GM23338 (cell line): ENCODE data around the gene S100B. TPM values are rescaled to one million over a fixed set of nuclear protein-coding genes. Genes with fewer than 3 reads are reported as not detected.

Experiments
- ATAC-seq: fragments of 200-7000 bp; cut with Tn5 transposase; 3 replicates; pipeline ENCODE4 v1.9.1; 2020
- DNase-seq: peaks from one replicate; pipeline ENCODE4 v3.0.0-alpha.2; 2015; ENCODE audit warnings: low spot score
- H2AFZ ChIP-seq: fragments of 200-600 bp; sonication (generic); 2 replicates; pipeline ENCODE4 v1.8.0; 2016; ENCODE audit warnings: antibody characterized with exemption, mild to moderate bottlenecking, moderate library complexity
- H3F3A ChIP-seq: fragments of 200-600 bp; sonication (generic); replicated peaks from 2 replicates; pipeline ENCODE4 v1.8.0; 2017; ENCODE audit warnings: antibody characterized with exemption, mixed run types, low read depth
- H3K27ac ChIP-seq: fragments of 200-600 bp; sonication (generic); 2 replicates; pipeline ENCODE4 v1.6.1; 2016; ENCODE audit warnings: low read depth
- H3K27me3 ChIP-seq: fragments of 200-600 bp; sonication (generic); 2 replicates; pipeline ENCODE4 v1.8.0; 2016; ENCODE audit warnings: mild to moderate bottlenecking, mixed run types, moderate library complexity; ENCODE audit not compliant: insufficient read depth
- H3K36me3 ChIP-seq: fragments of 200-600 bp; sonication (generic); 2 replicates; pipeline ENCODE4 v1.8.0; 2016; ENCODE audit warnings: mild to moderate bottlenecking; ENCODE audit not compliant: insufficient read depth
- H3K4me1 ChIP-seq: fragments of 200-600 bp; sonication (generic); 2 replicates; pipeline ENCODE4 v1.8.0; 2016; ENCODE audit warnings: mild to moderate bottlenecking, moderate library complexity; ENCODE audit not compliant: insufficient read depth
- H3K4me2 ChIP-seq: fragments of 200-600 bp; sonication (generic); 2 replicates; pipeline ENCODE4 v1.7.1; 2017; ENCODE audit warnings: mixed run types
- H3K4me3 ChIP-seq: fragments of 200-600 bp; sonication (generic); 2 replicates; pipeline ENCODE4 v1.6.1; 2016; ENCODE audit warnings: mixed run types
- H3K79me2 ChIP-seq: fragments of 200-600 bp; sonication (generic); replicated peaks from 2 replicates; pipeline ENCODE4 v1.8.0; 2017; ENCODE audit warnings: mild to moderate bottlenecking; ENCODE audit not compliant: insufficient read depth
- H3K9me2 ChIP-seq: fragments of 200-600 bp; sonication (generic); 2 replicates; pipeline ENCODE4 v1.8.0; 2017; ENCODE audit not compliant: insufficient read depth
- H4K20me1 ChIP-seq: fragments of 200-600 bp; sonication (generic); replicated peaks from 2 replicates; pipeline ENCODE4 v1.8.0; 2017; ENCODE audit warnings: mild to moderate bottlenecking; ENCODE audit not compliant: insufficient read depth
- H3K27ac Mint-ChIP-seq: 2 replicates; pipeline ENCODE4 v1.8.0; 2020; ENCODE audit warnings: inconsistent platforms, mild to moderate bottlenecking, moderate library complexity, mixed read lengths
- H3K27me3 Mint-ChIP-seq: 3 replicates; pipeline ENCODE4 v1.8.0; 2022; ENCODE audit warnings: low read depth, mild to moderate bottlenecking, moderate library complexity, mixed read lengths, inconsistent platforms; ENCODE audit not compliant: insufficient read depth, poor library complexity
- H3K36me3 Mint-ChIP-seq: 3 replicates; pipeline ENCODE4 v1.8.0; 2021; ENCODE audit warnings: low read depth, mild to moderate bottlenecking, inconsistent platforms, moderate library complexity, mixed read lengths
- H3K4me1 Mint-ChIP-seq: 3 replicates; pipeline ENCODE4 v1.8.0; 2020; ENCODE audit warnings: mild to moderate bottlenecking, inconsistent platforms, mixed read lengths
- H3K4me3 Mint-ChIP-seq: 3 replicates; pipeline ENCODE4 v1.8.0; 2021; ENCODE audit warnings: moderate library complexity, mild to moderate bottlenecking, inconsistent platforms, mixed read lengths
- H3K9me3 Mint-ChIP-seq: 3 replicates; pipeline ENCODE4 v1.8.0; 2020; ENCODE audit warnings: moderate library complexity, mild to moderate bottlenecking, inconsistent platforms, mixed read lengths
- CREB1 ChIP-seq: fragments of 250-450 bp; sonication (Bioruptor Pico); IDR thresholded peaks from 2 replicates; pipeline ENCODE4 v1.5.0; 2020; ENCODE audit warnings: low read depth, mild to moderate bottlenecking, moderate library complexity
- EZH2 ChIP-seq: fragments of 200-600 bp; sonication (generic); IDR thresholded peaks from one replicate; pipeline ENCODE4 v1.8.0; 2017; ENCODE audit warnings: antibody characterized with exemption, mild to moderate bottlenecking, low read depth; ENCODE audit not compliant: unreplicated experiment
- EZH2phosphoT487 ChIP-seq: fragments of 200-600 bp; sonication (generic); IDR thresholded peaks from one replicate; pipeline ENCODE4 v1.8.1; 2018; ENCODE audit warnings: antibody characterized with exemption; ENCODE audit not compliant: unreplicated experiment
- JUNB ChIP-seq: IDR thresholded peaks from one replicate; pipeline ENCODE4 v1.6.1; 2016; ENCODE audit warnings: antibody characterized with exemption; ENCODE audit not compliant: unreplicated experiment
- NANOG ChIP-seq: IDR thresholded peaks from 2 replicates; pipeline ENCODE4 v1.6.1; 2016; ENCODE audit warnings: antibody characterized with exemption, borderline replicate concordance
- POLR2AphosphoS5 ChIP-seq: IDR thresholded peaks from 2 replicates; pipeline ENCODE4 v1.6.1; 2016; ENCODE audit warnings: antibody characterized with exemption, low read depth
- STAT1 ChIP-seq: IDR thresholded peaks from one replicate; pipeline ENCODE4 v1.6.1; 2016; ENCODE audit warnings: antibody characterized with exemption; ENCODE audit not compliant: unreplicated experiment
- ZNF114 ChIP-seq: fragments of 250-450 bp; sonication (Bioruptor Pico); IDR thresholded peaks from 2 replicates; pipeline ENCODE4 v1.5.0; 2020; ENCODE audit warnings: mild to moderate bottlenecking, moderate library complexity
- ZNF331 ChIP-seq: fragments of 250-450 bp; sonication (Bioruptor Pico); IDR thresholded peaks from 2 replicates; pipeline ENCODE4 v1.5.0; 2020; ENCODE audit warnings: low read depth, mild to moderate bottlenecking, moderate library complexity
- polyA plus RNA-seq: library from polyadenylated mRNA; unstranded; fragments of >200 nt; fragmentation: Nextera tagmentation; extraction: Ambion mirVana; gene quantifications from 2 replicates; pipeline ENCODE4 v1.2.1, GENCODE V29; 2016
- total RNA-seq: library from RNA; depleted of rRNA; stranded (reverse); fragments of >200 nt; shearing (Covaris generic); gene quantifications from 2 replicates; pipeline ENCODE4 v1.2.3, GENCODE V29; 2014
- TF ChIP-seq, protein P1 (sequence below), 2 experiments: fragments of 200-600 bp in 1 of 2; sonication (generic) in 1 of 2; conservative IDR thresholded peaks; 2 replicates each; pipeline versions ENCODE4 v1.5.1 to v1.6.1; 2016 to 2017; ENCODE audit warnings: antibody characterized with exemption in 2 of 2, low read depth in 2 of 2, mild to moderate bottlenecking in 2 of 2, moderate library complexity in 1 of 2
- TF ChIP-seq, protein P2 (sequence below): IDR thresholded peaks from 2 replicates; pipeline ENCODE4 v1.6.1; 2016; ENCODE audit warnings: antibody characterized with exemption
- TF ChIP-seq, protein P3 (sequence below): fragments of 250-450 bp; sonication (Bioruptor Pico); IDR thresholded peaks from 2 replicates; pipeline ENCODE4 v1.5.0; 2020; ENCODE audit warnings: mild to moderate bottlenecking, moderate library complexity
- TF ChIP-seq, protein P4 (sequence below): IDR thresholded peaks from one replicate; pipeline ENCODE4 v1.6.1; 2018; ENCODE audit warnings: antibody characterized with exemption; ENCODE audit not compliant: unreplicated experiment

S100B gene
- total and polyA plus RNA-seq, 2 experiments from 2014 or later, result 0.97 to 1.5 TPM

DNA sequence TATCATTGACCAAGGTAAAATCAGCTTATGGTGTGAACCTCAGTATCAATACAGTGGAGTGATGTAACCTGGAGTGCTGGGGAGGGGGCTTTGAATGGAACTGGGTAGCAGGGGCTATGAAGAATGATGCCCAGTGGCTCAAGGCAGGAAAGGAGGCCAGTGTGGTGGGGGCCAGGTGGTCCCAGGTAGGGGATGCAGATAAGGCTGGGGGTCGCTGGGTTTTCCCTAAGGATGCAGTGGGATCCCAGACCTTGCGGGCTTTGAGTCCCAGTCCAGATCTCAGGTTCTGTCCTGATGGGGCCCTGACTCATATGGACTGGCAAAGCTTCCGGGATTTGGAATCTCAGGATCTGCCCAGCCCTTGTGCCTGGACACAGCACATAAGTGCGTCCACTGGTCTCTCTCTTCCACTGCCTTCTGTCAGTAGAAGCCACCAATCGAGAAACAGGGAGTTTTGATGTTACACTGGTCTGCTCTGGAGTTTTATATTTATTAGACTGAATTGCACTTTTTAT, 52.0 kb downstream of the S100B start:
- Histone ChIP-seq H3F3A (no peaks in the 10 kb centered on the region), H3K27me3 (no peaks in the 10 kb centered on the region), H4K20me1 (no peaks in the 10 kb centered on the region), H2AFZ (no peak overlapping the region), H3K79me2 (no peaks in the 10 kb centered on the region), H3K27ac (no peak overlapping the region), H3K4me2 (no peak overlapping the region), H3K36me3 (no peaks in the 10 kb centered on the region), H3K4me1 (no peaks in the 10 kb centered on the region), H3K9me2 (no peaks in the 10 kb centered on the region), H3K4me3 (no peak overlapping the region)
- no peaks in the 10 kb centered on the region for H3K4me1 Mint-ChIP-seq
- H3K4me3 Mint-ChIP-seq, result no peak overlapping the region
- TF ChIP-seq NANOG, result no peak
- TF ChIP-seq EZH2, result no peak
- TF ChIP-seq POLR2AphosphoS5, result no peak
- no peak for TF ChIP-seq STAT1
- TF ChIP-seq, protein P1, sequence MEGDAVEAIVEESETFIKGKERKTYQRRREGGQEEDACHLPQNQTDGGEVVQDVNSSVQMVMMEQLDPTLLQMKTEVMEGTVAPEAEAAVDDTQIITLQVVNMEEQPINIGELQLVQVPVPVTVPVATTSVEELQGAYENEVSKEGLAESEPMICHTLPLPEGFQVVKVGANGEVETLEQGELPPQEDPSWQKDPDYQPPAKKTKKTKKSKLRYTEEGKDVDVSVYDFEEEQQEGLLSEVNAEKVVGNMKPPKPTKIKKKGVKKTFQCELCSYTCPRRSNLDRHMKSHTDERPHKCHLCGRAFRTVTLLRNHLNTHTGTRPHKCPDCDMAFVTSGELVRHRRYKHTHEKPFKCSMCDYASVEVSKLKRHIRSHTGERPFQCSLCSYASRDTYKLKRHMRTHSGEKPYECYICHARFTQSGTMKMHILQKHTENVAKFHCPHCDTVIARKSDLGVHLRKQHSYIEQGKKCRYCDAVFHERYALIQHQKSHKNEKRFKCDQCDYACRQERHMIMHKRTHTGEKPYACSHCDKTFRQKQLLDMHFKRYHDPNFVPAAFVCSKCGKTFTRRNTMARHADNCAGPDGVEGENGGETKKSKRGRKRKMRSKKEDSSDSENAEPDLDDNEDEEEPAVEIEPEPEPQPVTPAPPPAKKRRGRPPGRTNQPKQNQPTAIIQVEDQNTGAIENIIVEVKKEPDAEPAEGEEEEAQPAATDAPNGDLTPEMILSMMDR (conservative IDR thresholded peaks at IDR 0.05; ENCODE audit: low read depth in 2 of 2), result no peak
- TF ChIP-seq EZH2phosphoT487, result no peak
- TF ChIP-seq CREB1, result no peak
- no peak for TF ChIP-seq JUNB
- TF ChIP-seq, protein P2, sequence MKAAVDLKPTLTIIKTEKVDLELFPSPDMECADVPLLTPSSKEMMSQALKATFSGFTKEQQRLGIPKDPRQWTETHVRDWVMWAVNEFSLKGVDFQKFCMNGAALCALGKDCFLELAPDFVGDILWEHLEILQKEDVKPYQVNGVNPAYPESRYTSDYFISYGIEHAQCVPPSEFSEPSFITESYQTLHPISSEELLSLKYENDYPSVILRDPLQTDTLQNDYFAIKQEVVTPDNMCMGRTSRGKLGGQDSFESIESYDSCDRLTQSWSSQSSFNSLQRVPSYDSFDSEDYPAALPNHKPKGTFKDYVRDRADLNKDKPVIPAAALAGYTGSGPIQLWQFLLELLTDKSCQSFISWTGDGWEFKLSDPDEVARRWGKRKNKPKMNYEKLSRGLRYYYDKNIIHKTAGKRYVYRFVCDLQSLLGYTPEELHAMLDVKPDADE, result no peak
- TF ChIP-seq, protein P3, sequence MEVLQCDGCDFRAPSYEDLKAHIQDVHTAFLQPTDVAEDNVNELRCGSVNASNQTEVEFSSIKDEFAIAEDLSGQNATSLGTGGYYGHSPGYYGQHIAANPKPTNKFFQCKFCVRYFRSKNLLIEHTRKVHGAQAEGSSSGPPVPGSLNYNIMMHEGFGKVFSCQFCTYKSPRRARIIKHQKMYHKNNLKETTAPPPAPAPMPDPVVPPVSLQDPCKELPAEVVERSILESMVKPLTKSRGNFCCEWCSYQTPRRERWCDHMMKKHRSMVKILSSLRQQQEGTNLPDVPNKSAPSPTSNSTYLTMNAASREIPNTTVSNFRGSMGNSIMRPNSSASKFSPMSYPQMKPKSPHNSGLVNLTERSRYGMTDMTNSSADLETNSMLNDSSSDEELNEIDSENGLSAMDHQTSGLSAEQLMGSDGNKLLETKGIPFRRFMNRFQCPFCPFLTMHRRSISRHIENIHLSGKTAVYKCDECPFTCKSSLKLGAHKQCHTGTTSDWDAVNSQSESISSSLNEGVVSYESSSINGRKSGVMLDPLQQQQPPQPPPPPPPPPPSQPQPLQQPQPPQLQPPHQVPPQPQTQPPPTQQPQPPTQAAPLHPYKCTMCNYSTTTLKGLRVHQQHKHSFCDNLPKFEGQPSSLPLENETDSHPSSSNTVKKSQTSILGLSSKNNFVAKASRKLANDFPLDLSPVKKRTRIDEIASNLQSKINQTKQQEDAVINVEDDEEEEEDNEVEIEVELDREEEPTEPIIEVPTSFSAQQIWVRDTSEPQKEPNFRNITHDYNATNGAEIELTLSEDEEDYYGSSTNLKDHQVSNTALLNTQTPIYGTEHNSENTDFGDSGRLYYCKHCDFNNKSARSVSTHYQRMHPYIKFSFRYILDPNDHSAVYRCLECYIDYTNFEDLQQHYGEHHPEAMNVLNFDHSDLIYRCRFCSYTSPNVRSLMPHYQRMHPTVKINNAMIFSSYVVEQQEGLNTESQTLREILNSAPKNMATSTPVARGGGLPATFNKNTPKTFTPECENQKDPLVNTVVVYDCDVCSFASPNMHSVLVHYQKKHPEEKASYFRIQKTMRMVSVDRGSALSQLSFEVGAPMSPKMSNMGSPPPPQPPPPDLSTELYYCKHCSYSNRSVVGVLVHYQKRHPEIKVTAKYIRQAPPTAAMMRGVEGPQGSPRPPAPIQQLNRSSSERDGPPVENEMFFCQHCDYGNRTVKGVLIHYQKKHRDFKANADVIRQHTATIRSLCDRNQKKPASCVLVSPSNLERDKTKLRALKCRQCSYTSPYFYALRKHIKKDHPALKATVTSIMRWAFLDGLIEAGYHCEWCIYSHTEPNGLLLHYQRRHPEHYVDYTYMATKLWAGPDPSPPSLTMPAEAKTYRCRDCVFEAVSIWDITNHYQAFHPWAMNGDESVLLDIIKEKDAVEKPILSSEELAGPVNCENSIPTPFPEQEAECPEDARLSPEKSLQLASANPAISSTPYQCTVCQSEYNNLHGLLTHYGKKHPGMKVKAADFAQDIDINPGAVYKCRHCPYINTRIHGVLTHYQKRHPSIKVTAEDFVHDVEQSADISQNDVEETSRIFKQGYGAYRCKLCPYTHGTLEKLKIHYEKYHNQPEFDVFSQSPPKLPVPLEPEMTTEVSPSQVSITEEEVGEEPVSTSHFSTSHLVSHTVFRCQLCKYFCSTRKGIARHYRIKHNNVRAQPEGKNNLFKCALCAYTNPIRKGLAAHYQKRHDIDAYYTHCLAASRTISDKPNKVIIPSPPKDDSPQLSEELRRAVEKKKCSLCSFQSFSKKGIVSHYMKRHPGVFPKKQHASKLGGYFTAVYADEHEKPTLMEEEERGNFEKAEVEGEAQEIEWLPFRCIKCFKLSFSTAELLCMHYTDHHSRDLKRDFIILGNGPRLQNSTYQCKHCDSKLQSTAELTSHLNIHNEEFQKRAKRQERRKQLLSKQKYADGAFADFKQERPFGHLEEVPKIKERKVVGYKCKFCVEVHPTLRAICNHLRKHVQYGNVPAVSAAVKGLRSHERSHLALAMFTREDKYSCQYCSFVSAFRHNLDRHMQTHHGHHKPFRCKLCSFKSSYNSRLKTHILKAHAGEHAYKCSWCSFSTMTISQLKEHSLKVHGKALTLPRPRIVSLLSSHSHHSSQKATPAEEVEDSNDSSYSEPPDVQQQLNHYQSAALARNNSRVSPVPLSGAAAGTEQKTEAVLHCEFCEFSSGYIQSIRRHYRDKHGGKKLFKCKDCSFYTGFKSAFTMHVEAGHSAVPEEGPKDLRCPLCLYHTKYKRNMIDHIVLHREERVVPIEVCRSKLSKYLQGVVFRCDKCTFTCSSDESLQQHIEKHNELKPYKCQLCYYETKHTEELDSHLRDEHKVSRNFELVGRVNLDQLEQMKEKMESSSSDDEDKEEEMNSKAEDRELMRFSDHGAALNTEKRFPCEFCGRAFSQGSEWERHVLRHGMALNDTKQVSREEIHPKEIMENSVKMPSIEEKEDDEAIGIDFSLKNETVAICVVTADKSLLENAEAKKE (CRISPR knock-in tag), result no peak
- TF ChIP-seq ZNF331 (CRISPR knock-in tag), result no peak
- TF ChIP-seq, protein P4, sequence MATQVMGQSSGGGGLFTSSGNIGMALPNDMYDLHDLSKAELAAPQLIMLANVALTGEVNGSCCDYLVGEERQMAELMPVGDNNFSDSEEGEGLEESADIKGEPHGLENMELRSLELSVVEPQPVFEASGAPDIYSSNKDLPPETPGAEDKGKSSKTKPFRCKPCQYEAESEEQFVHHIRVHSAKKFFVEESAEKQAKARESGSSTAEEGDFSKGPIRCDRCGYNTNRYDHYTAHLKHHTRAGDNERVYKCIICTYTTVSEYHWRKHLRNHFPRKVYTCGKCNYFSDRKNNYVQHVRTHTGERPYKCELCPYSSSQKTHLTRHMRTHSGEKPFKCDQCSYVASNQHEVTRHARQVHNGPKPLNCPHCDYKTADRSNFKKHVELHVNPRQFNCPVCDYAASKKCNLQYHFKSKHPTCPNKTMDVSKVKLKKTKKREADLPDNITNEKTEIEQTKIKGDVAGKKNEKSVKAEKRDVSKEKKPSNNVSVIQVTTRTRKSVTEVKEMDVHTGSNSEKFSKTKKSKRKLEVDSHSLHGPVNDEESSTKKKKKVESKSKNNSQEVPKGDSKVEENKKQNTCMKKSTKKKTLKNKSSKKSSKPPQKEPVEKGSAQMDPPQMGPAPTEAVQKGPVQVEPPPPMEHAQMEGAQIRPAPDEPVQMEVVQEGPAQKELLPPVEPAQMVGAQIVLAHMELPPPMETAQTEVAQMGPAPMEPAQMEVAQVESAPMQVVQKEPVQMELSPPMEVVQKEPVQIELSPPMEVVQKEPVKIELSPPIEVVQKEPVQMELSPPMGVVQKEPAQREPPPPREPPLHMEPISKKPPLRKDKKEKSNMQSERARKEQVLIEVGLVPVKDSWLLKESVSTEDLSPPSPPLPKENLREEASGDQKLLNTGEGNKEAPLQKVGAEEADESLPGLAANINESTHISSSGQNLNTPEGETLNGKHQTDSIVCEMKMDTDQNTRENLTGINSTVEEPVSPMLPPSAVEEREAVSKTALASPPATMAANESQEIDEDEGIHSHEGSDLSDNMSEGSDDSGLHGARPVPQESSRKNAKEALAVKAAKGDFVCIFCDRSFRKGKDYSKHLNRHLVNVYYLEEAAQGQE, result no peak
- TF ChIP-seq ZNF114 (CRISPR knock-in tag), result no peak
- H3K27ac Mint-ChIP-seq, result no peak overlapping the region
- no peak for DNase-seq
- no peaks in the 10 kb centered on the region for H3K9me3 Mint-ChIP-seq
- ATAC-seq, result no peak
- peaks cover 6% of the 10 kb centered on the region for H3K27me3 Mint-ChIP-seq
- peaks cover 20% of the 10 kb centered on the region for H3K36me3 Mint-ChIP-seq
